ENCODE data around the gene AGBL3. TPM values are rescaled to one million over a fixed set of nuclear protein-coding genes. Genes with fewer than 3 reads are reported as not detected.

The AGBL3 gene
- total RNA-seq, 4 donors from 2014 or later: 0.49 to 2.4 (median 0.94) TPM; not detected in 1

GRCh38 chr7:135091717-135092116 is 105.4 kb downstream of the AGBL3 start:
- Histone ChIP-seq H3K27me3 (no peaks in the 10 kb centered on the region), H3K27ac (no peak overlapping the region), H3K4me3 (no peak overlapping the region), H3K4me1 (no peaks in the 10 kb centered on the region), H3K9me3 (no peaks in the 10 kb centered on the region), H3K36me3 (no peaks in the 10 kb centered on the region)
- TF ChIP-seq POLR2A (IDR thresholded peaks at IDR 0.05) (no peak), CTCF (IDR thresholded peaks at IDR 0.05) (no peak), POLR2AphosphoS5 (IDR thresholded peaks at IDR 0.05) (no peak), EP300 (IDR thresholded peaks at IDR 0.05) (no peak)
- 95% methylated on average over 1 of the region's 1 CpG for WGBS
- no peak for DNase-seq (ENCODE audit: low spot score in 2 of 2)

DNA sequence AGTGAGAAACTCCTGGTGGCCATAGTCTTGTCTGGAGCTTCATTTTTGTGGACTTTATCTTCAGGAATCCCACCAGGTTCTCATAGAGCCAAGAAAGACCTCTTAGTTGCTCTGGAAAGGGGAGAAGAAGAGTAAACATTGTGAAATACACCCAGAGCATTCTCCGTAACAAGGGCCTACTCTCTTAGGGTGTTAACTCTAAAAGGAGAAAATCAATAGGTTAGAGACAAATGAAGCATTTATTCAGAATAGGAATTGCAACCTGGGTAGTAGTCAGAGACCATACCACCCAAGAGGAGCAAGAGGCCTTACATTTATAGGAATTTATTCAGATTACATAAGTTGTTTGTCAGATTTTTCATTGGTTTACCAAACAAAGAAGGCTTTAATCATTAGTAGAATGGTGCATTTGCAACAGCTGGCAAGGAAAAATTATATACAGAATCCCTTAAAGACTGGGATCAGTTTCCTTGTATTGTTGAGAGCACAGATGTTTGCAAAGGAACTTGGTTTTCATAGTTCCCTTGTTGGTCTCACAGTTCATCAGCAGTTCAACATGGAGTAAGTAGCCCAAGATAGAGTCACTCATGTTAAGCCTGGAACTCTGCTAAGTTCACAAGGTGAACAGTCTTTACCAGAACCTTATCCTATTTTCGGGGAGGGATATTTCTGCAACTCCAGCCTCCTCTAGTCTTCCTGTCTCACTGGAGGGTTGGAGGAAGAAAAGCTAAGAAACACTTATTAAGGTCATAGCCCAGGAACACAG is 108.3 kb downstream of the AGBL3 start:
- Histone ChIP-seq H3K4me3 (no peak overlapping the region), H3K27me3 (no peaks in the 10 kb centered on the region), H3K4me1 (no peaks in the 10 kb centered on the region), H3K27ac (no peak overlapping the region), H3K36me3 (no peaks in the 10 kb centered on the region), H3K9me3 (no peaks in the 10 kb centered on the region)
- TF ChIP-seq CTCF (IDR thresholded peaks at IDR 0.05) (no peak), POLR2AphosphoS5 (IDR thresholded peaks at IDR 0.05) (no peak), POLR2A (IDR thresholded peaks at IDR 0.05) (no peak), EP300 (IDR thresholded peaks at IDR 0.05) (no peak)
- DNase-seq (ENCODE audit: low spot score in 2 of 2): no peak
- 95% methylated on average over 2 of the region's 2 CpGs for WGBS

- no peak overlapping the region for H3K4me3 ChIP-seq
- no peaks in the 10 kb centered on the region for H3K9me3 ChIP-seq
- H3K36me3 ChIP-seq: no peaks in the 10 kb centered on the region
- DNase-seq (ENCODE audit: low spot score in 2 of 2): no peak
- H3K4me1 ChIP-seq: no peaks in the 10 kb centered on the region
- H3K27ac ChIP-seq: no peak overlapping the region
- no peak for TF ChIP-seq CTCF (IDR thresholded peaks at IDR 0.05)
- TF ChIP-seq EP300 (IDR thresholded peaks at IDR 0.05): no peak
- TF ChIP-seq POLR2A (IDR thresholded peaks at IDR 0.05): no peak
- TF ChIP-seq POLR2AphosphoS5 (IDR thresholded peaks at IDR 0.05): no peak
- no peaks in the 10 kb centered on the region for H3K27me3 ChIP-seq
- 83% methylated on average over 1 of the region's 1 CpG for WGBS
Measured at GRCh38 chr7:135095450-135095849, 109.1 kb downstream of the AGBL3 start.

DNA sequence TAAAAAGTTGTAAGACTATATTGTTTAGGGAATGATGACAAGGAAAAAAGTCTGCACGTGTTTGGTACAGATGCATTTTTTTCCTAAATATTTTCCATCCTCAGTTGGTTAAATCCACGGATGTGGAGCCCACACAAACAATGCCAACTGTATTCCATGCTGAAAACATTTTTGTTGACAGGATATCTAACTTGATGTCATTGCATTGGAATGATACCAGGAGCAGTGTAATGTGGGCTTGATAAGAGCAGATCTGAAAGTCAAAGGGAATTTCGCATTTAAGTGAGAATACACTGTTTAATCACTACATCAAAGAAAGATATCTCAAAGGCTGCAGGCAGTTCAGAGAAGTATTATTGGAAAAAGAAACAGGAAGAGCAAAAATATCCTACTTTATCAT is 112.1 kb downstream of the AGBL3 start:
- WGBS: 27% methylated on average over 3 of the region's 3 CpGs
- H3K4me3 ChIP-seq: no peak overlapping the region
- no peaks in the 10 kb centered on the region for H3K9me3 ChIP-seq
- no peak for TF ChIP-seq POLR2A (IDR thresholded peaks at IDR 0.05)
- TF ChIP-seq CTCF (IDR thresholded peaks at IDR 0.05): no peak
- no peak for TF ChIP-seq POLR2AphosphoS5 (IDR thresholded peaks at IDR 0.05)
- TF ChIP-seq EP300 (IDR thresholded peaks at IDR 0.05): no peak
- no peaks in the 10 kb centered on the region for H3K4me1 ChIP-seq
- no peaks in the 10 kb centered on the region for H3K36me3 ChIP-seq
- H3K27ac ChIP-seq: no peak overlapping the region
- H3K27me3 ChIP-seq: no peaks in the 10 kb centered on the region
- no peak for DNase-seq (ENCODE audit: low spot score in 2 of 2)

DNA sequence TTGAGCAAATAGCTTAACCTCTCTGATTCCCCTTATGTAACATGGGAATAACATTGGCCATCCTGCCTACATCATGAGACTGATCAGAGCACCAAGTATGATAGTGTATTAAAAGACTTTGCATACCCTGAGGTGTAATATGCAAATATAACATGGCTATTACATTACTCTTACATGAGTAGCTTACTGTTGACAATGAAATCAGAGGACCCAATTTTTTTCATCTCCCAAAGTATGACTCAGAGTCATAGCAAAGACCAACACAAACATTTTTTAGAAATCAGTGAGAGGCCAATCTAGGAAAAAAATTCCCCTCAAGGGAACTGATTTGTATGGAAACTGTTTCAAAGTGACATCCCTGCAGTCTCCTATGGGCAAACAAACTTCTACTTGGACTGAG is 114.5 kb downstream of the AGBL3 start:
- no peak overlapping the region for H3K27ac ChIP-seq
- no peak for DNase-seq (ENCODE audit: low spot score in 2 of 2)
- no peaks in the 10 kb centered on the region for H3K36me3 ChIP-seq
- TF ChIP-seq EP300 (IDR thresholded peaks at IDR 0.05) (no peak), CTCF (IDR thresholded peaks at IDR 0.05) (no peak), POLR2A (IDR thresholded peaks at IDR 0.05) (no peak), POLR2AphosphoS5 (IDR thresholded peaks at IDR 0.05) (no peak)
- no peaks in the 10 kb centered on the region for H3K4me1 ChIP-seq
- no peak overlapping the region for H3K4me3 ChIP-seq
- H3K27me3 ChIP-seq: no peaks in the 10 kb centered on the region
- H3K9me3 ChIP-seq: no peaks in the 10 kb centered on the region

Data from suprapubic skin (tissue), 4 donors.